Lung (tissue), 12 donors: ENCODE measurements around the gene PURB. TPM values are rescaled to one million over a fixed set of nuclear protein-coding genes. Genes with fewer than 3 reads are reported as not detected.
"Not testable (repeated sequence)": the region's sequence is repeated elsewhere in the genome, so short reads cannot be mapped to it uniquely, and the experiment has no call there.

Experiments used
- ATAC-seq: fragments of 200-7000 bp; cut with Tn5 transposase; one replicate; pipeline ENCODE4 v1.9.1; 2020; ENCODE audit warnings: moderate number of reproducible peaks; ENCODE audit not compliant: insufficient read depth, low FRiP score
- DNase-seq, 3 donors: peaks; one replicate each; pipeline ENCODE4 v3.0.0-alpha.2; 2013 to 2017
- H3K27ac ChIP-seq, 2 donors: one replicate each; pipeline ENCODE4 v1.5.1; 2013; ENCODE audit warnings: mild to moderate bottlenecking in 2 of 2, moderate library complexity in 2 of 2, control low read depth in 1 of 2, inconsistent platforms in 1 of 2, low read depth in 1 of 2, low read length in 1 of 2
- H3K27me3 ChIP-seq, 3 donors: one replicate each; pipeline ENCODE4 v1.5.1; 2013; ENCODE audit warnings: low read length in 2 of 3; ENCODE audit not compliant: control insufficient read depth in 3 of 3, insufficient read depth in 3 of 3
- H3K36me3 ChIP-seq, 4 donors: one replicate each; pipeline ENCODE4 v1.5.1; 2013; ENCODE audit warnings: low read length in 4 of 4, mild to moderate bottlenecking in 1 of 4, moderate library complexity in 1 of 4; ENCODE audit not compliant: control insufficient read depth in 4 of 4, insufficient read depth in 4 of 4
- H3K4me1 ChIP-seq, 5 donors: one replicate each; pipeline ENCODE4 v1.5.1; 2013; ENCODE audit warnings: low read length in 5 of 5, mild to moderate bottlenecking in 2 of 5, moderate library complexity in 1 of 5; ENCODE audit not compliant: control insufficient read depth in 5 of 5, insufficient read depth in 5 of 5
- H3K4me3 ChIP-seq: one replicate; pipeline ENCODE4 v1.5.1; 2013; ENCODE audit warnings: mild to moderate bottlenecking, control low read depth, moderate library complexity
- H3K9ac ChIP-seq, 2 donors: one replicate each; pipeline ENCODE4 v1.5.1; 2013; ENCODE audit warnings: low read length in 2 of 2, control low read depth in 1 of 2; ENCODE audit not compliant: insufficient read depth in 1 of 2
- H3K9me3 ChIP-seq, 4 donors: one replicate each; pipeline ENCODE4 v1.5.1; 2013; ENCODE audit warnings: low read length in 3 of 4, mild to moderate bottlenecking in 1 of 4, moderate library complexity in 1 of 4; ENCODE audit not compliant: control insufficient read depth in 4 of 4, insufficient read depth in 3 of 4
- WGBS, 2 donors: extraction: QIAGEN DNeasy Blood & Tissue Kit; methylation state at CpG; one replicate each; pipeline ENCODE4 v1.1.7; 2013; 5-methylcytosine and 5-hydroxymethylcytosine counted together
- polyA plus RNA-seq, 2 donors: library from polyadenylated mRNA; stranded (reverse); fragments of 200-250 nt; gene quantifications; one replicate each; pipeline ENCODE4 v1.2.1, GENCODE V29; 2013
- total RNA-seq, 2 donors: library from RNA; depleted of rRNA in 1 of 2; stranded (reverse); fragments of >200 nt in 1 of 2; gene quantifications; one replicate each; pipeline ENCODE4 v1.2.1, GENCODE V29; 2014 to 2021
- TF ChIP-seq, protein P1 (sequence below): IDR thresholded peaks from 2 replicates; pipeline ENCODE4 v1.5.1; 2012; ENCODE audit warnings: mild to moderate bottlenecking; ENCODE audit errors: control extremely low read depth, extremely low read depth
- donor health status: control.
- donor health status: control.
- donor health status: Bipolar disorder and iron deficiency.
- donor health status: healthy.
- donor health status: DM: yes; HTN: yes; CAD: no.

PURB gene
- total and polyA plus RNA-seq, 4 donors = 7.9 to 48.9 (median 15.6) TPM

DNA sequence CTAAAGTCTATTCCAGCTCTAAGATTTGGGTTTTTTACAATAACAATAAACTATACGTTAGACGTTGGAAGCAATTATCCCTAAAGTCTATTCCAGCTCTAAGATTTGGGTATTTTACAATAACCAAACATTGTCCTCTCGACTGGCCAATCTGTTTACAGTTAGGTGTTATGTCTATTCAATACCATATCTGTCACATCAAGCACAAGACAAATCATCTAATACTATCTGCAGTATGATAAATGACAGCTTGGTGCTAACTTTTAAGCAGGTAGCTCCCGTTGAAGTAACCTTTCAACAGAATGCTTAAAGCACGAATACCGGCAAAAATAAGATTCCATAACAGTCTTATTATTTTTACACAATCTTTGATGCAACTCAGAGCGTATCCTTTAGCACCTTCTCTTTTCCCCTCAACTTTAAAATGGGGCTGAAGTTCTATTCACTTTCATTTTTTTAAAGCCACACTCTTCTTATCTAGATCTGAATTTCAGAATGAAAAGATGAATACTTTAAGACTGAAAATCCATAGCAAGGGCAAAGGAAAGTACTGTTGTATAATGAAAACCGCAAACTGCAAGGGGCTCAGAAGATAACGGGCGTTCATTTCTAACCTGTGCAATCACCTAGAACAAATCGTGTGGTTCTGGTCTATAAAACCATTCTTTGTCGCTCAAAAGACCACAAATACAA, 38.4 kb downstream of the PURB start:
- H3K4me3 ChIP-seq = peak overlapping the region; percentile 86
- TF ChIP-seq, protein P1, sequence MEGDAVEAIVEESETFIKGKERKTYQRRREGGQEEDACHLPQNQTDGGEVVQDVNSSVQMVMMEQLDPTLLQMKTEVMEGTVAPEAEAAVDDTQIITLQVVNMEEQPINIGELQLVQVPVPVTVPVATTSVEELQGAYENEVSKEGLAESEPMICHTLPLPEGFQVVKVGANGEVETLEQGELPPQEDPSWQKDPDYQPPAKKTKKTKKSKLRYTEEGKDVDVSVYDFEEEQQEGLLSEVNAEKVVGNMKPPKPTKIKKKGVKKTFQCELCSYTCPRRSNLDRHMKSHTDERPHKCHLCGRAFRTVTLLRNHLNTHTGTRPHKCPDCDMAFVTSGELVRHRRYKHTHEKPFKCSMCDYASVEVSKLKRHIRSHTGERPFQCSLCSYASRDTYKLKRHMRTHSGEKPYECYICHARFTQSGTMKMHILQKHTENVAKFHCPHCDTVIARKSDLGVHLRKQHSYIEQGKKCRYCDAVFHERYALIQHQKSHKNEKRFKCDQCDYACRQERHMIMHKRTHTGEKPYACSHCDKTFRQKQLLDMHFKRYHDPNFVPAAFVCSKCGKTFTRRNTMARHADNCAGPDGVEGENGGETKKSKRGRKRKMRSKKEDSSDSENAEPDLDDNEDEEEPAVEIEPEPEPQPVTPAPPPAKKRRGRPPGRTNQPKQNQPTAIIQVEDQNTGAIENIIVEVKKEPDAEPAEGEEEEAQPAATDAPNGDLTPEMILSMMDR = no peak
- DNase-seq (peak in 1 of 3 donors; percentile 24), ATAC-seq (no peak)
- peaks cover 0 to 4% (median 0%) of the 10 kb centered on the region in 4 donors for H3K36me3 ChIP-seq
- H3K9ac ChIP-seq = peak overlapping the region; percentile 99 to 100
- no peaks in the 10 kb centered on the region for H3K27me3 ChIP-seq
- H3K27ac ChIP-seq = peak overlapping the region; percentile 96 to 99
- peaks cover 2 to 24% (median 5%) of the 10 kb centered on the region in 5 donors for H3K4me1 ChIP-seq
- WGBS, 2 donors = 0% methylated on average over 12 of the region's 12 CpGs
- H3K9me3 ChIP-seq = no peaks in the 10 kb centered on the region

DNA sequence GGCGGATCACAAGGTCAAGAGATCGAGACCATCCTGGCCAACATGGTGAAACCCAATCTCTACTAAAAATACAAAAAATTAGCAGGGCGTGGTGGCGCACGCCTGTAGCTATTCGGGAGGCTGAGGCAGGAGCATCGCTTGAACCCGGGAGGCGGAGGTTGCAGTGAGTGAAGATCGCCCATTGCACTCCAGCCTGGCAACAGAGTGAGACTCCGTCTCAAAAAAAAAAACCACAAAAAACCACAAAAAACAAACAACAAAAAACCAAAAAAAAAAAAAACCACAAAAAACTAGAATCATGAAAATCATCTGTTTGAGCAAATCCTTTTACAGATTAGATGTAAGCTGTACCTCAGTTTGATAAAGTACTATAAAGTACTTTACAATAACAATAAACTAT, 38.9 kb downstream of the PURB start:
- peaks cover 2 to 24% (median 5%) of the 10 kb centered on the region in 5 donors for H3K4me1 ChIP-seq
- not testable (repeated sequence) for H3K4me3 ChIP-seq, H3K27ac ChIP-seq, H3K27me3 ChIP-seq, H3K9me3 ChIP-seq, DNase-seq, H3K36me3 ChIP-seq, ATAC-seq
- H3K9ac ChIP-seq = peak overlapping the region; percentile 99 to 100
- 34% methylated on average over 11 of the region's 11 CpGs for WGBS, 2 donors

DNA sequence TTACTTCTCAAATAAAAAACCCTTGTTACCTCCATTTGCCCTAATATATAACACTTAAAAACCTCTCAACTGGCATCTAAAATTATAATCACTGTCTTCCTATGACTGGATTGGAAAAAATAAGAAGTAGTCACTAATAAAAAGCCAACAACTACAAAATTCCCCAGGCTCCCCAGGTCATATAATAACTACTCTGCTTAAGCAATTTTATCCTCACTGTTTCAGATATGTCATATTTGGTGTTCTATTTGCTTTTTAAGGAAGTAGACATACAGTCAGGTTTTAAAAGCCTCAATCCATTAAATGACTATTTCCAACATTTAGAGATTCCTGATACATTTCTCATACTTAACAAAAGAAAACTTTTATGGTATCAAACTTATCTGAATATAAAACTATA, 39.9 kb downstream of the PURB start:
- Histone ChIP-seq H3K4me3 (no peak overlapping the region), H3K36me3 (peaks cover 2 to 7% (median 6%) of the 10 kb centered on the region in 4 donors), H3K4me1 (peaks cover 2 to 24% (median 5%) of the 10 kb centered on the region in 5 donors), H3K9ac (peak overlapping the region in 1 of 2 donors; percentile 55), H3K9me3 (no peaks in the 10 kb centered on the region), H3K27me3 (no peaks in the 10 kb centered on the region), H3K27ac (no peak overlapping the region)
- TF ChIP-seq, protein P1 = no peak
- DNase-seq (no peak), ATAC-seq (no peak)

DNA sequence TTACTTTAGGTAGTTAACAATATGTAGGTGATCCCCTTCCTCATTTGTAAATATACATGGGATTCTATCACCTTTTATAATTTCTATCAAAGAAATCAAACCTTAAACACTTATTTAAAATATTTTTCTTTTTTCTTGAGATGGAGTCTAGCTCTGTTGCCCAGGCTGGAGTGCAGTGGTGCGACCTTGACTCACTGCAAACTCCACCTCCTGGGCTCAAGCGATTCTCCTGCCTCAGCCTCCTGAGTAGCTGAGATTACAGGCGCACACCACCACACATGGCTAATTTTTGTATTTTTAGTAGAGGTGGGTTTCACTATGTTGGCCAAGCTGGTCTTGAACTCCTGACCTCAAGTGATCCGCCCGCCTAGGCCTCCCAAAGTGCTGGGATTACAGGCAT, 41.9 kb downstream of the PURB start:
- H3K9ac ChIP-seq, H3K27ac ChIP-seq, DNase-seq, H3K4me3 ChIP-seq, H3K9me3 ChIP-seq, ATAC-seq, H3K27me3 ChIP-seq: not testable (repeated sequence)
- Histone ChIP-seq H3K36me3 (peaks cover 10 to 24% (median 13%) of the 10 kb centered on the region in 4 donors), H3K4me1 (peaks cover 2 to 14% (median 5%) of the 10 kb centered on the region in 5 donors)
- 95 to 97% methylated on average over 5 of the region's 5 CpGs for WGBS, 2 donors

DNA sequence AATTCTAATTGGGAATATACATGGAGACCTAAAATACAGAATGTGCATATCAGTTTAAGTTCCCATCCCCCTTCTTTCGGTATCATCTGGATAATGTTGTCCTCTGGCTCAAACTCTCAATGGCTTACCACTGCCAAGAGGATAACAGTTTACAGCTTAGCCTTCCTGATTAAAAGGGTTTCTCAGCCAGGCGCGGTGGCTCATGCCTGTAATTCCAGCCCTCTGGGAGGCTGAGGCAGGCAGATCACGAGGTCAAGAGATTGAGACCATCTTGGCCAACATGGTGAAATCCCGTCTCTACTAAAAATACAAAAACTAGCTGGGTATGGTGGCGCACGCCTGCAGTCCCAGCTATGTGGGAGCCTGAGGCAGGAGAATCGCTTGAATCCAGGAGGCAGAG, 42.7 kb downstream of the PURB start:
- H3K36me3 ChIP-seq = peaks cover 11 to 26% (median 14%) of the 10 kb centered on the region in 4 donors
- H3K27me3 ChIP-seq, DNase-seq, H3K4me3 ChIP-seq, H3K9ac ChIP-seq, ATAC-seq, H3K9me3 ChIP-seq: not testable (repeated sequence)
- WGBS, 2 donors = 84% methylated on average over 8 of the region's 8 CpGs
- H3K4me1 ChIP-seq = peaks cover 2 to 14% (median 5%) of the 10 kb centered on the region in 5 donors
- H3K27ac ChIP-seq = peak overlapping the region in 1 of 2 donors; percentile 53
